ENCODE data around the gene NEK8.

The NEK8 gene

DNA sequence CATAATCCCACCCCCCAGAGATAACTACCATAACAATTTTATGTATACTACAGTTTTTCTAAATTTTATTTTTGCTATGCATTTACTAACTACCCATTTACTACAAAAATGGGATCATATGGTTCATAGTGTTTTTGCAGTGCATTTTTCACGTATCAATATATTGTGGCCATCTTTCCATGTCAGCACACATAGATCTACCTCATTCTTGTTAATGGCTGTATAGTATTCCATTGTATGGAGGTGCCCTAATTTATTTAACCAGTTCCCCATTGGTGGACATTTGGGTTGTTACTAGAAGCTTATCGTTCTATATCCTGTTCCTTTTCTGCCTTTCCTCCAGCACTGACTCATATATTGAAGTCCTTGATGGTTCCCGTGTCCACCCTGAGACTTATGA lies 39.6 kb upstream of the NEK8 start:
- no peak overlapping the region for H3K4me3 ChIP-seq (ENCODE audit: low read depth, low read length)
- DNase-seq (ENCODE audit: low read depth): no peak
- in situ Hi-C loops (cut with HindIII; ENCODE audit: low sequenced_read_pairs): no loop called here
- TF ChIP-seq, protein P1, sequence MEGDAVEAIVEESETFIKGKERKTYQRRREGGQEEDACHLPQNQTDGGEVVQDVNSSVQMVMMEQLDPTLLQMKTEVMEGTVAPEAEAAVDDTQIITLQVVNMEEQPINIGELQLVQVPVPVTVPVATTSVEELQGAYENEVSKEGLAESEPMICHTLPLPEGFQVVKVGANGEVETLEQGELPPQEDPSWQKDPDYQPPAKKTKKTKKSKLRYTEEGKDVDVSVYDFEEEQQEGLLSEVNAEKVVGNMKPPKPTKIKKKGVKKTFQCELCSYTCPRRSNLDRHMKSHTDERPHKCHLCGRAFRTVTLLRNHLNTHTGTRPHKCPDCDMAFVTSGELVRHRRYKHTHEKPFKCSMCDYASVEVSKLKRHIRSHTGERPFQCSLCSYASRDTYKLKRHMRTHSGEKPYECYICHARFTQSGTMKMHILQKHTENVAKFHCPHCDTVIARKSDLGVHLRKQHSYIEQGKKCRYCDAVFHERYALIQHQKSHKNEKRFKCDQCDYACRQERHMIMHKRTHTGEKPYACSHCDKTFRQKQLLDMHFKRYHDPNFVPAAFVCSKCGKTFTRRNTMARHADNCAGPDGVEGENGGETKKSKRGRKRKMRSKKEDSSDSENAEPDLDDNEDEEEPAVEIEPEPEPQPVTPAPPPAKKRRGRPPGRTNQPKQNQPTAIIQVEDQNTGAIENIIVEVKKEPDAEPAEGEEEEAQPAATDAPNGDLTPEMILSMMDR (IDR thresholded peaks at IDR 0.05; ENCODE audit: low read depth, low read length, missing control alignments): no peak

DNA sequence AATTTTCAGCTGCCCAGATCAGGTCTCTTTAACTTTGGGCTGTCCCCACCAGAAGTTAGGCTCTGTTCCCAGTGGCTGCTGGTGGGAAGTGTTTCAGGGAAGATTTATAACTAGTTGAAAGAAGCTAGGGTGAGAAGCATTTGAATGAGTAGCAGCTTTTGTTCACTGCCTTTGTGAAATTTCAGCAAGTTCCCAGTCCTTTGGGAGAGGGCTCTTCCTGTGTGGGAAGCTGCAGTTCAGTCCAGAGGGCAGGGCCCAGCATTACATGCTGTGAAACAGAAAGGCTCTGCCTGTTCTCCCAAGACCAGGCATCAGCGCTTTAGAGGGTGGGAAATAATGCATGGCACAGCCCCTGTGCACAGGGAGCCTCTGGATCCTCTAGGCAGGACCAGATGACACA lies 34.7 kb upstream of the NEK8 start:
- TF ChIP-seq, protein P1 (IDR thresholded peaks at IDR 0.05; ENCODE audit: low read depth, low read length, missing control alignments): no peak
- no peak overlapping the region for H3K4me3 ChIP-seq (ENCODE audit: low read depth, low read length)
- in situ Hi-C loops (cut with HindIII; ENCODE audit: low sequenced_read_pairs): no loop called here
- DNase-seq (ENCODE audit: low read depth): no peak

DNA sequence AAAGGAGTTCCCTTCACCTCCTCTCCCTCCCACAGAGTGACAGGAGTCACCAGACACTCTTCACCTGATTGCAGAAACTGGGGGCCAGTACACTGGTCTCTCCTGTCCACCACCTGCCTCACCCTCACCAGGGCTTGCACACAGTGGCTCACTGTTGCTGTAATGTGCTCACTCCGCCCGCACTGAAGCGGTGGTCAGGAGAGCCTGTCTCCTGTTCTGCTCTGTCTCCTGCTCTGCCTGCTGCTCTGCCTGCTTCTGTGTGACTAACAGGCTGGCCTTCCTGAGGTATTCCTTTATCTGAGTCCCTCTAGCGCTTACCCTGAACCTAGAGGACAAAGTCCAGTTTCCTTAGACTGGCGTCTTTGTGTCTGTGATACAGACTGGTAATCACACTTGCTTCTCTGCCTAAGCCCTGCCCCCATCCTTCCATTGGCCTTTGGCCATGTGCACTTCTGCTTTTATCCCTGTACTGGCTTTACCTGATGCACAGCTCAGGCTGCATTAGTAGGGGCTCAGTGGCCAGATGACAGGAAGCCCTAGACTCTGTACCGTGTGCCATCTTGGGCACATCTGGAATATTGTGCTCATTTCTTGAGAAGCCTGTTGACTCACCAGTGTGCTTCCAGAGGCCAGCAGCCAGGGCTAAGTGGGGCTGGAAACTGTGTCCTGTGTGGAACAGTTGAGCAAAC lies 30.2 kb upstream of the NEK8 start:
- TF ChIP-seq, protein P1 (IDR thresholded peaks at IDR 0.05; ENCODE audit: low read depth, low read length, missing control alignments): no peak
- in situ Hi-C loops (cut with HindIII; ENCODE audit: low sequenced_read_pairs): no loop called here

DNA sequence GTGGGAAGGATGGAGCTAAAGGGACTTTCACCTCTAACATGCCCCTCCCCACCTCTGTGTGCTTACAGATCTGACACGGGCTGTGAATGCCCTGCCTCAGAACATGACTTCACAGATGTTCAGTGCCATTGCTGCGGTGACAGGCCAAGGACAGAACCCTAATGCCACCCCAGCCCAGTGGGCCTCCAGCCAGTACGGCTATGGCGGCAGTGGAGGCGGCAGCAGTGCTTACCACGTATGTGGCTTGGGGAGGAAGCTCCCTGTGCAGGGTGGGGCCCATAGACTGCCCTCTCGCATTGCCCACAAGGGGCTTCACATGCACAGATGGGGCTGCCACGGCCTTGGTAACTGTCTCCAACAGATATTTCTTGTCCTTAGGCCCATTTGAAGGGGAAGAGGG lies 28.3 kb upstream of the NEK8 start:
- in situ Hi-C loops (cut with HindIII; ENCODE audit: low sequenced_read_pairs): no loop called here
- H3K4me3 ChIP-seq (ENCODE audit: low read depth, low read length): no peak overlapping the region
- TF ChIP-seq, protein P1 (IDR thresholded peaks at IDR 0.05; ENCODE audit: low read depth, low read length, missing control alignments): no peak
- no peak for DNase-seq (ENCODE audit: low read depth)

More for the DNA sequence above, 30.2 kb upstream of the NEK8 start:
- no peak for DNase-seq (ENCODE audit: low read depth)
- H3K4me3 ChIP-seq (ENCODE audit: low read depth, low read length): no peak overlapping the region

DNA sequence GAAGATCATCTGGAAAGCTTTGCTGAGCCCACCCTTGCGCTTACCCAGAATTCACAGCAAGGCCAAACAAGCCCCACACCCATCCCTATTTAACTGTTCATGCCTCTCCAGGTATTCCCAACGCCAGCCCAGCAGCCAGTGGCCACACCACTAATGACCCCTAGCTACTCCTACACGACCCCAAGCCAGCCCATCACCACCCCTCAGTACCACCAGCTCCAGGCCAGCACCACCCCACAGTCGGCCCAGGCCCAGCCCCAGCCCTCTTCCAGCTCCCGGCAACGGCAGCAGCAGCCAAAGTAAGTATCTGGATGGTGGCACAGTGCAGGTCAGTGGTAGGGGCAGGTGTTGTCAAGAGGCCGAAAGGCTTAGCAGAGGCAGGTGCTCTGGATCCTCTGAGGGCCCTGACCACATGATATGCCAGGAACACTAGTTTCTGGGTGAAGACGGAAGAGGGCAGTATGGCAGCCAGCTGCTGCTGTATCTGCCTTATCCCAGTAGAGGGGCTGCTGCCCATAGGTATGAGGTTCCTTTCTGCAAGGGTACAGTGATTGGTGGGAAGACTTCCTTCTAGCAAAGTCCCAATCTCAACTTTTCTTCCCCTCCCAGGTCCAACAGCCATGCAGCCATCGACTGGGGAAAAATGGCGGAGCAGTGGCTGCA lies 27.6 kb upstream of the NEK8 start:
- in situ Hi-C loops (cut with HindIII; ENCODE audit: low sequenced_read_pairs): no loop called here
- H3K4me3 ChIP-seq (ENCODE audit: low read depth, low read length): no peak overlapping the region
- DNase-seq (ENCODE audit: low read depth): no peak
- TF ChIP-seq, protein P1 (IDR thresholded peaks at IDR 0.05; ENCODE audit: low read depth, low read length, missing control alignments): no peak

DNA sequence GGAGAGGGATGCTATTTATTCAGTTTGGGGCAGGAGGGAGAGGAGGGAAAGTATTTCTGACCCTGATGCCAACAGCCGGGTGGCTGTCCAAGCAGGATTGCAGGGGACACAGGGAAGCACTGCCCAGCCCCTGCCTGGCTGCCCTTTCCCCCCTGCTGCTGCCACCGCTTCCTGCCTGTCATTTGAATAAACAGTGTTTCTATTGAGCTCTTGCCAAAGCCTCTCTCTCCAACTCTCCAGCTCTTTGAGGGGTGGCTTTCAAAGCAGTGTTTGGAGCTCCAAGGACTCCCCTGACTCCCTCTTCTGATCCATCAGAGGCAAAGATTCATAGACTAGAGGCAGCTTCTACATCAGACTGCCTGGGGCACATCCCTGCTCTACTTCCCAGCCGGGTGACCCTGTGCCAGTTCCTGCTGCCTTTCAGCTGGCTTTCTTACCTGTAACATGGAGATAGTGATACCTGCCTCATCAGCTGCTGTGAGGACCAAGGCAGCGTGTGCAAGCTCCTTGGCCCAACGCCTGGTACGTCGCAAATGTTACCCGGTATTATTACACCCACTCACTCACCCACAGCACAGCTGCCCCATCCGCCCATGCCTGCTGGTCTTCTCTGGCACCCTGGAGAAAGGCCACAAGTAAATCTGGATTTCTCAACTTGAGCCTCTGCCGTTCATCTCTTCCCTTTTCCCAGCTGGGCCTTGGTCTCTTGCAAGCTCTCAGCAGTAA lies 26.4 kb upstream of the NEK8 start:
- DNase-seq (ENCODE audit: low read depth): no peak
- in situ Hi-C loops (cut with HindIII; ENCODE audit: low sequenced_read_pairs): no loop called here
- no peak overlapping the region for H3K4me3 ChIP-seq (ENCODE audit: low read depth, low read length)
- TF ChIP-seq, protein P1 (IDR thresholded peaks at IDR 0.05; ENCODE audit: low read depth, low read length, missing control alignments): no peak
